ENCODE data around the gene CCDC9. TPM values are rescaled to one million over a fixed set of nuclear protein-coding genes. Genes with fewer than 3 reads are reported as not detected.
"Not testable (repeated sequence)": the region's sequence is repeated elsewhere in the genome, so short reads cannot be mapped to it uniquely, and the experiment has no call there.

Gene CCDC9
- total RNA-seq, 4 donors from 2014 or later: 20.9 to 27.5 (median 22.4) TPM

DNA sequence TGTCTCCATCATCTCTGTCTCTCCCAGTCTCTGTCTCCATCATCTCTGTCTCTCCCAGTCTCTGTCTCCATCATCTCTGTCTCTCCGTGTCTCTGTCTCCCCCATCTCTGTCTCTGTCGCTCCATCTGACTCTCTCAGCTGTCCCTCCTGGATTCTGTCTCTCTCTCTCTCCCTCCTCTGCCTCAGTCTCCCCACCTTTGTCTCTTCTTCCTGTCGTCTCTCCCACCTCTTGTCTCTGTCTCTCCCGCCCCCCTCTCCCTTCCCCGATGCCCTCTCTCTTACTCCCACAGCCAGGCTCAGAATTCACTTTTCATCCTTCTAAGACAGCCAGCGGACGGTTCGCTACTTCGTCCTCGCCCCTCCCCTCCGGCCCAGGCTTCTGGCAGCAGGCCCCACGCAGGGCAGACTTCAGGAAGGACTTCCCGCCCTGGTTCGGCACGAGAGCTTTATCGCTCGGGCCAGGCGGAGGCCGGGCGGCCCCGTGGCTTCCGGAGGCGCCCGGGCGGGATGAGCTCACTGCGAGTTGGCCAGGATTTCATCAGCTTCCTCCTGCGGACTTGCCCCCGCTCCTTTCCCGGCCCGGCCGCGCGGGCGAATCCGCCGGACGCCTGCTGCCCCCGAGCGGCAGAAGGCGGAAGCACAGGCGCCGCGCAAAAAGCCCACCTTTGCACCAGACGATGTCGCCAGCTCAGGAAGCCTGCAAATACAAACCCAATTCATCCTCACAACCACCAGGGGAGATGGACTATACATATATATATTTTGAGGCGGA, 12.4 kb upstream of the CCDC9 start:
- in situ Hi-C loops (cut with MboI; ENCODE audit: low pct_ligation_motif_present in 1 of 4, low pct_unique_long_range_greater_than_20kb in 1 of 4, low sequenced_read_pairs in 3 of 4): loop anchor here in 2 of 4 donors (10.0 kb wide), 2 partner anchors 89 to 99 kb away; no protein-coding TSS in a partner anchor
- H3K4me3 ChIP-seq: peak overlapping the region; percentile 15 to 30 (median 18)
- TF ChIP-seq EP300 (IDR thresholded peaks at IDR 0.05; ENCODE audit: low read depth): no peak
- TF ChIP-seq POLR2AphosphoS5 (IDR thresholded peaks at IDR 0.05): peak; percentile 38 to 80 (median 72)
- TF ChIP-seq CTCF (IDR thresholded peaks at IDR 0.05): peak; percentile 97 to 99 (median 99)
- TF ChIP-seq POLR2A (IDR thresholded peaks at IDR 0.05): peak; percentile 39
- H3K9me3 ChIP-seq: no peaks in the 10 kb centered on the region
- peaks cover 8 to 45% (median 38%) of the 10 kb centered on the region in 4 donors for H3K4me1 ChIP-seq
- intact Hi-C loops (cut with DNase I; ENCODE audit: low total_unique reads): no loop called here
- H3K27ac ChIP-seq: peak overlapping the region; percentile 58 to 80 (median 74)
- 2 to 18% methylated on average over 2 to 34 of the region's 46 CpGs for WGBS, 2 donors (ENCODE audit: low coverage in 1 of 2)
- H3K36me3 ChIP-seq: no peaks in the 10 kb centered on the region
- peak; percentile 92 for DNase-seq
- H3K27me3 ChIP-seq: peaks cover 20% of the 10 kb centered on the region

DNA sequence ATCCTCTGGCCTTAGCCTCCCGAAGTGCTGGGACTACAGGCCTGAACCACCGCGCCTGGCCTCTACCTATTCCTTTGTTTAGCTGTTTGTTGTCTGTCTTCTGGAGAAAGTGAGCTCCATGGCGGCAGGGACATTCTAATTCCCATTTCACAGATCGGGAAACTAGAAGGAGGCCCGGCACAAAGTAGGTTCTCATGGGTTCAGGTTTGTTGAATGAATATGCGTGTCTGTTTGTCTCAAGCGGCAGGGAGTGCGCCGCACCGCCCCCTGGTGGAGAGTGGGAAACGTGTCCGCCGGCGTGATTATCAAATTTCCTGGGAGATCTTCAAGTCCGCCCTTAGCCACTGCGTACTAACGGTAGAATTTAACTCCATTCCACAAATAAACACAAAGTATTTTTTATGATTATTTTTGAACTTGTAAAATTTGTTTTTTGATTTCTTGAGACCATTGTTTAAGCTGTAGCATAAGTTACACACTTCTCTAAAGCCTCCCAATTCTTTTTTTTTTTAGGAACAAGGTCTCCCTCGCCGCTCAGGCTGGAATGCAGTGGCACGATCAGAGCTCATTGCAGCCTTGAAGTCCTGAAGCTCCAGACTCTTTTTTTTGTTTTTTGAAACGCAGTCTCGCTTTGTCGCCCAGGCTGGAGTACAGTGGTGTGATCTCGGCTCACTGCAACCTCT, 8.9 kb upstream of the CCDC9 start:
- intact Hi-C loops (cut with DNase I; ENCODE audit: low total_unique reads): loop anchor here (5.0 kb wide), 1 partner anchor 100 kb away; no protein-coding TSS in a partner anchor
- Histone ChIP-seq H3K27me3 (no peaks in the 10 kb centered on the region), H3K4me3 (no peak overlapping the region), H3K9me3 (no peaks in the 10 kb centered on the region), H3K36me3 (no peaks in the 10 kb centered on the region), H3K27ac (no peak overlapping the region), H3K4me1 (peaks cover 8 to 27% (median 22%) of the 10 kb centered on the region in 4 donors)
- TF ChIP-seq POLR2AphosphoS5 (IDR thresholded peaks at IDR 0.05) (no peak), CTCF (IDR thresholded peaks at IDR 0.05) (peak; percentile 92 to 97 (median 94))
- 26 to 34% methylated on average over 14 to 25 of the region's 25 CpGs for WGBS, 2 donors (ENCODE audit: low coverage in 1 of 2)
- in situ Hi-C loops (cut with MboI; ENCODE audit: low pct_ligation_motif_present in 1 of 4, low pct_unique_long_range_greater_than_20kb in 1 of 4, low sequenced_read_pairs in 3 of 4): loop anchor here (5.0 to 10.0 kb wide), 5 partner anchors 40 to 103 kb away; no protein-coding TSS in a partner anchor
- peak; percentile 85 for DNase-seq

DNA sequence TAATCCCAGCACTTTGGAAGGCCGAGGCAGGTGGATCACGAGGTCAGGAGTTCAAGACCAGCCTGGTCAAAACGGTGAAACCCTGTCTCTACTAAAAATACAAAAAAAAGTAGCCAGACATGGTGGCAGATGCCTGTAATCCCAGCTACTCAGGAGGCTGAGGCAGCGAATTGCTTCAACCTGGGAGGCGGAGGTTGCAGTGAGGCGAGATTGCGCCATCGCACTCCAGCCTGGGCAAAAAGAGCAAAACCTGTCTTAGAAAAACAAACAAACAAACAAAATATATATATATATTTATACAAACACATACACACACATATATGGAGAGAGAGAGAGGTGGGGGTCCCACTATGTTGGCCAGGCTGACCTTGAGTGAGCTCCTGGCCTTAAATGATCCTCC, 3.3 kb upstream of the CCDC9 start:
- intact Hi-C loops (cut with DNase I; ENCODE audit: low total_unique reads); H3K27ac ChIP-seq; H3K4me3 ChIP-seq; DNase-seq; in situ Hi-C loops (cut with MboI; ENCODE audit: low pct_ligation_motif_present in 1 of 4, low pct_unique_long_range_greater_than_20kb in 1 of 4, low sequenced_read_pairs in 3 of 4); H3K27me3 ChIP-seq; H3K36me3 ChIP-seq; H3K9me3 ChIP-seq: not testable (repeated sequence)
- 84 to 91% methylated on average over 8 of the region's 8 CpGs for WGBS, 2 donors (ENCODE audit: low coverage in 1 of 2)
- peaks cover 3 to 16% (median 14%) of the 10 kb centered on the region in 4 donors for H3K4me1 ChIP-seq

- no peak overlapping the region for H3K27ac ChIP-seq
- in situ Hi-C loops (cut with MboI; ENCODE audit: low pct_ligation_motif_present in 1 of 4, low pct_unique_long_range_greater_than_20kb in 1 of 4, low sequenced_read_pairs in 3 of 4): no loop called here
These were observed 2.9 kb upstream of the CCDC9 start for GRCh38 chr19:47253467-47253881.

More at GRCh38 chr19:47253467-47253881, 2.9 kb upstream of the CCDC9 start:
- intact Hi-C loops (cut with DNase I; ENCODE audit: low total_unique reads): no loop called here
- H3K4me3 ChIP-seq: no peak overlapping the region
- H3K27me3 ChIP-seq: no peaks in the 10 kb centered on the region
- WGBS, 2 donors (ENCODE audit: low coverage in 1 of 2): 76 to 87% methylated on average over 3 of the region's 3 CpGs
- H3K36me3 ChIP-seq: peaks cover 0 to under 1% (median 0%) of the 10 kb centered on the region in 4 donors
- H3K9me3 ChIP-seq: no peaks in the 10 kb centered on the region
- TF ChIP-seq POLR2A (IDR thresholded peaks at IDR 0.05): no peak
- TF ChIP-seq POLR2AphosphoS5 (IDR thresholded peaks at IDR 0.05): no peak
- no peak for TF ChIP-seq CTCF (IDR thresholded peaks at IDR 0.05)
- TF ChIP-seq EP300 (IDR thresholded peaks at IDR 0.05; ENCODE audit: low read depth): no peak
- DNase-seq: no peak
- H3K4me1 ChIP-seq: peaks cover 8 to 21% (median 19%) of the 10 kb centered on the region in 4 donors

Data from transverse colon (tissue), 4 donors.